HG03520 (cell line): ENCODE measurements around the gene ACO1.

ENCODE experiments used
- ATAC-seq: cut with Tn5 transposase; IDR thresholded peaks from one replicate; pipeline ENCODE4 v1.9.1; 2021; ENCODE audit warnings: mild to moderate bottlenecking, moderate library complexity; ENCODE audit not compliant: unreplicated experiment

ACO1 gene

GRCh38 chr9:32414856-32415255 is 30.4 kb downstream of the ACO1 start:
- no peak for ATAC-seq

GRCh38 chr9:32419921-32420320 is 35.5 kb downstream of the ACO1 start:
- no peak for ATAC-seq

DNA sequence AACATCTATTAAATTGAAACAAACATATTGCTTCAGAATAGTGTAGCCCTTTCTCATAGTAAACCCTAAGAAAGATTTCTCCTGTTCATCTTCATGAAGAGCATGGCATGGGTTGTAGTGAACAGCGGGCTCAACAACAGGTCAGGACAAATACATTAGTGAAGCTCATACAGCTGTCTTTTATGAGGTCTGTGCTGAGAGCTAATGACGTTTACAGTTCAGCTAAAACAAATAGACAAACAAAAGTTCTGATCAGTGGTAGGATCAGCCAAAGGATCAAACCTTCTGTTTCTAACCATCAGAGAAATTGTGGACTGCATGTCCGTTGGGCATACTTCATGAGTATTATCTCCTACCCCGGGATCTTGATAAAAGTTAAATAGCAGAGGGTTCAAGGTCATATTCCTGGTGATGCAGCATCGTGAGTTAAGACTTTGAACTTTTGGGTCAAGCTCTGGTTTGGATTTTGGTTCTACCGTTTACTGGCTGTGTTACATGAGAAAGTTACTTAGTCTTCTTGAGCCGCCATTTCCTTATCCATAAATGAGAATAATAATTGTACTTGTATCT is 37.9 kb downstream of the ACO1 start:
- ATAC-seq = no peak

DNA sequence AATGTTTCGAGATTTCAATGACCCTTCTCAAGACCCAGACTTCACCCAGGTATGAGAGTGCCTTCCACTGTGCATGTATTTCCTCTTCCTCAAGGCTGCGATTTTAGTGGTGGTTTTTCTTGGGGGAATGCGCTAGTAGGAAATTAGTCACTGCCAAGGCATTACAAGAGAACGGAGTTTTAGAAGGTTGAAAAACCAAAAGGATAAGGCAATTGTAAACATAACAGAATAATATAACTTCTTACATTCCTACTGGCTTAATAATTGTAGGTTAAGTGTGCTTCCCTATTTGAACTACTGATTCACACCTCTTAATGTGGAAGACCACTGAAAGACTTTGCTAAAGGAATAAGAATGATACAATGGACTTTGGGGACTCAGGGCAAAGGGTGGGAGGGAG is 38.9 kb downstream of the ACO1 start:
- no peak for ATAC-seq

- ATAC-seq = no peak
These were observed 40.2 kb downstream of the ACO1 start for GRCh38 chr9:32424616-32425015.

DNA sequence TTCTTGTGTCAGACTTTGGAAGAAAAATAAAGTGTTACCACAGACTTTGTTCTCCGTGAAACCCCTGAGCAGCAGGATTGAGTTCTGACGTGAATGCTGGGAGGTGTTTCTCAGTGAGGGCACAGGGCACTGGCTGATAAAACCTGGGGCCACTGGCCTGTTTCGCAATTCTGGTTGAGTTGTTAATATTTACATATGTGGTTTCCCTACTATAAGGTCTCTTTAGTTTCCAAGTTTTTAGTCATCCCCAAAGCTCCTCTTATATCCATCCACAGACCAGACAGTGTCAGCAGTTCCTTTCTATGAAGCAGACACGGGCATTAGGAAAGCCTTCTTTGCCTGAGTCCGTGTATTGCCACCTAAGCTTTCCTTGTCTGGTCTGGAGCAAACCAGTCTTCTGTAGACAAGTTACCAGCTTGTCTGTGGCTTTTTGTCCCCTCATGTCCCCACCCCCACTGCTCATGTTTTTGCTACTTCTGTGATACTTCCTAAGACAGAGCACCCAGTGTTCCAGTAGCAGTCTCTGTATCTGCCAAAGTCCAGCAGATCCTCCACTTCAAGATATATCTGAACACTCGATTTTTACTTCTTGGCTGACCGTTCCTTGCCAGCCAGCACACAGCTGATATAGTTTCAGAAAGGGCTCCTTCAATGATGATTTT is 42.0 kb downstream of the ACO1 start:
- ATAC-seq = no peak

- no peak for ATAC-seq
These were observed 42.8 kb downstream of the ACO1 start for GRCh38 chr9:32427111-32427873.

- no peak for ATAC-seq
These were observed 46.3 kb downstream of the ACO1 start for GRCh38 chr9:32430720-32431119.

DNA sequence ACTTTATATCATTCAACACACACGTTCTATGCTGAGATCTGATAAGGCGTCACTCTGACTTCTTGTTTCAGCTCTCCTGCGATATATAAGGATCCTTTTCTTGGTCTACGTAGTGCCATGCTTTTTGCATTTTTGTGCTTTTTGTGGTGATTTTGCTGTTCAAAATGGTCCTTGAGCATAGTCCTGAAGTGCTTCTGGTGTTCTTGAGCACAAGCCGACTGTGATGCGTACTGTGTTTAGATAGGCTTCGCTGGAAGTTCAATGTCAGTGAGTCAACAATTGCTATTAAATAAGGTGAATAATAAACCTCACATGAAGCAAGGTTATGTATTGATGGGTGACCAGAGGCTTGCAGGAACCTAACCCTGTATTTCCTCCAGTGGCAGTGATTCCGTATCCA is 46.8 kb downstream of the ACO1 start:
- no peak for ATAC-seq

DNA sequence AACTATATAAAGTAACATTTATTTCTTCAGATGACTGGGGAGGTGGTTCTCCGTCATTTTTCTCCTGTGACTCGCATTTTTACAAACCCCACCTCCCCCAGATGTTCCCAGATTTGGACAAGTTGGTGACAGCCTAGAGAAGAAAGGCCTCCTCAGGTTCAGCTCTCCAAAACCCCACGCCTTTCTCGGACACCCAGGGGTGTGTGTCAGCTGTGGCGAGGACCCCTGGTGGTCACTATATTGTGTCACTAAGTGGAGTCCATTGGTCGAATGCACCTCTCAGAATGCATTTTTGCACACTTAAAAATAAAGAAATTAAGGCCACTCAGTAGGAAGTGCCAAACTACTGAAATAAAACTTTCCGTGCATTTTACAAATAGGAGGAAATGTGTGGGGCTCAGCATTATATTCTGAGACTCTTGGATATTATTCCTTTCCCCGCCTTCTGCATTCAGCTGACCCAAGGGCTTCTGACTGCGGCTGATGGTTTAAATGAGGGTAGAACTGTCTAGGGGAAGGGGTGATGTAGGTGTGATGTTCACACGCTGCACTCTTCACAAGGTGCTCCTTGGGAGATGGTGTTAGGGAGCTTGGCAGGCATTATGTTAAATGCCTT is 47.6 kb downstream of the ACO1 start:
- no peak for ATAC-seq

GRCh38 chr9:32434892-32435291 is 50.4 kb downstream of the ACO1 start:
- no peak for ATAC-seq

- ATAC-seq = no peak
These were observed 57.2 kb downstream of the ACO1 start for GRCh38 chr9:32441678-32442077.

DNA sequence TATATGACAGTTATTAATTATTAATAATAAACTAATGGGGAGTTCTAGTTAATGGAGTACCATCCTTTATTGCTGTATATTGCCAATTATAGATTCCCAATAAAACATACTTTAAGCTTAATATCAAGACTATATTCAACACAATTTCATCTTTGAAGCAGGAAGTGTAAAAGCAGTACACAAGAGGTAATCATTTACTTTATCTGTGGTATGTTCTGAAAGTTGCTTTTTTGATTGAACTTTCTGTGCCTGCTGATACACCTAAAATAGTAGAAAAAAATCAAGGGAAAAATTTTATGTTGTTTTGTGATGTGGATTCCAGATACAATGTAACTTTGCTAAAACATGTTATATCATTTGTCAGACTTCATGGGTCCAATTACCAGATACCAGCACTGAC is 58.0 kb downstream of the ACO1 start:
- ATAC-seq = no peak

GRCh38 chr9:32449969-32450368 is 65.5 kb downstream of the ACO1 start:
- no peak for ATAC-seq

- no peak for ATAC-seq
These were observed 69.8 kb downstream of the ACO1 start for GRCh38 chr9:32454280-32454679.

DNA sequence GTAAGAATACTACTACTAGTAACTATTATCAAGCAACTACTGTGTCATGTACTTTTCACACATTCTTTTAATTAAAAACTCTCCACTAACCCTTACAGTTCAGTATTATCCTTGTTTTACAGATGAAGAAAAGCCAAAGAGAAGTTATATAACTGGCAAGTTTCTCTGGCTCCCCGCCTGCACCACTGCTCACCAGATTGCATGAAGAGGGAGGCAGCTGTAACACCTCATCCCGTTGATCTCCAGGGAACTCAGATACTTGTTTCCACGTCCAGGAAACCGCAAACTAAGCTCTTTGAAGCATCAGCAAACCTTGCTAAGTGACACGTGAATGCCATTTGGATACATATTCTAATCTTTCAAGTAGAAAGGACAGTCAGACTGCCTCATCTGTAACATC is 71.3 kb downstream of the ACO1 start:
- no peak for ATAC-seq

DNA sequence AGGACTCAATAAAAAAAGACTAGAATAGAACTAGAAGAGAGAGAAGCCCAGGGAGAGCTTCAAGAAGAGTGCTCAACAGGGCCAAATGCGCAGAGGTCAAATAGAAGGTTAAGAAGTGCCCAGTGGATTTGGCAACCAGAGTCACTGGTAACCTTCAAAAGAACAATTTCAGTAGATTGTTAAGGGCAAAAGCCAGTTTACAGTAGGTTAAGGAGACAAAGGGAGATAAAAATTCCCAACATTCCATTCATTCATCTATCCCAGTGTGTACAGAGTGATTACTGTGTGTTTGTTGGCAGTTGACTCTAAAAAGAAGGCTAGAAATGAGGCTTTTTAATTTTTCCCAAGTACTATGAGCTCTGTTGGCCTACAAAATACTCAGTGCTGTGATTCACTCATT is 72.1 kb downstream of the ACO1 start:
- no peak for ATAC-seq

- ATAC-seq = no peak
These were observed 79.3 kb downstream of the ACO1 start for GRCh38 chr9:32463500-32464293.

DNA sequence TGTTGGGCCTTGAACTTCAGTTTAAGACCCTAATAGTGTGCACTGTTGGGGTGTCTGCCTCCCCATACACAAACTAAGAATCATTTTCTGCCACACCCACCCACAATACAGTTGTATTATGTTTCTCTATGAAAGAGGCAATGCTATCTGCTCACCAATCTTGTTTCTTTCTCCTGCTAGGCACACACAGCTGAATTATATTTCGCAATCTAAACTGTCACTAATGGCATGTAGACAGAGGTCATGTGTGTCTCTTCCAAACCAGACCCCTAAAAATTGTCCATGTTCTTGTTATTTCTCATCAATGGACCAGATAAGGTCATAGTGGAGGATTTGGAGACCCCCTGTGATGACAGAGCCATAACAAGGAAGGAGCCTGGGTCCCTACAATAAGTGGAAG is 84.3 kb downstream of the ACO1 start:
- no peak for ATAC-seq

GRCh38 chr9:32472344-32472743 is 87.9 kb downstream of the ACO1 start:
- ATAC-seq = no peak

GRCh38 chr9:32483343-32483742 is 98.9 kb downstream of the ACO1 start:
- ATAC-seq = no peak
